ENCODE measurements around the gene BPTF. TPM values are rescaled to one million over a fixed set of nuclear protein-coding genes. Genes with fewer than 3 reads are reported as not detected.
"Not testable (repeated sequence)": the region's sequence is repeated elsewhere in the genome, so short reads cannot be mapped to it uniquely, and the experiment has no call there.

The BPTF gene
- polyA plus RNA-seq, 1 experiment, result 46.0 TPM

- ChIA-PET CTCF (interaction anchor here (1.2 kb wide), 1 partner anchor 31 kb away, joined by 3 read pairs; no protein-coding TSS in a partner anchor), POLR2A (interaction anchor here (0.5 to 1.2 kb wide), 3 partner anchors 13 to 42 kb away, joined by 3 to 12 read pairs (median 5); partner anchors contain the start of gene KPNA2)
- Histone ChIP-seq H3K27me3 (ENCODE audit: control insufficient read depth, insufficient read depth, low read length) (no peaks in the 10 kb centered on the region), H3K9me3 (ENCODE audit: control insufficient read depth, insufficient read depth, low read length) (no peaks in the 10 kb centered on the region), H3K27ac (ENCODE audit: low read depth, low read length) (peak overlapping the region; percentile 89), H3K4me3 (ENCODE audit: low read depth, low read length) (peak overlapping the region; percentile 82)
- DNase-seq (ENCODE audit: low read depth, low spot score), result no peak
- no peak for TF ChIP-seq CTCF (IDR thresholded peaks at IDR 0.05; ENCODE audit: low read depth, low read length)
Observed at GRCh38 chr17:67993998-67994361, 168.7 kb downstream of the BPTF start.

GRCh38 chr17:67994817-67995569 lies 169.7 kb downstream of the BPTF start:
- Histone ChIP-seq H3K9me3 (ENCODE audit: control insufficient read depth, insufficient read depth, low read length) (no peaks in the 10 kb centered on the region), H3K27ac (ENCODE audit: low read depth, low read length) (peak overlapping the region; percentile 40), H3K4me3 (ENCODE audit: low read depth, low read length) (peak overlapping the region; percentile 63), H3K27me3 (ENCODE audit: control insufficient read depth, insufficient read depth, low read length) (no peaks in the 10 kb centered on the region)
- no peak for TF ChIP-seq CTCF (IDR thresholded peaks at IDR 0.05; ENCODE audit: low read depth, low read length)
- DNase-seq (ENCODE audit: low read depth, low spot score), result no peak
- CTCF ChIA-PET, result interaction anchor here (1.2 kb wide), 1 partner anchor 32 kb away, joined by 3 read pairs; no protein-coding TSS in a partner anchor
- POLR2A ChIA-PET, result interaction anchor here (0.6 to 1.6 kb wide), 4 partner anchors 25 to 253 kb away, joined by 3 to 5 read pairs (median 3); partner anchors contain the start of gene AMZ2

- H3K9me3 ChIP-seq (ENCODE audit: control insufficient read depth, insufficient read depth, low read length), result no peaks in the 10 kb centered on the region
- ChIA-PET POLR2A (interaction anchor here (0.6 to 1.6 kb wide), 3 partner anchors 41 to 252 kb away, joined by 3 read pairs; partner anchors contain the start of gene AMZ2), CTCF (interaction anchor here (0.9 kb wide), 1 partner anchor 88 kb away, joined by 3 read pairs; no protein-coding TSS in a partner anchor)
- no peak for TF ChIP-seq CTCF (IDR thresholded peaks at IDR 0.05; ENCODE audit: low read depth, low read length)
- peak overlapping the region; percentile 63 for H3K4me3 ChIP-seq (ENCODE audit: low read depth, low read length)
- H3K27me3 ChIP-seq (ENCODE audit: control insufficient read depth, insufficient read depth, low read length), result no peaks in the 10 kb centered on the region
- DNase-seq (ENCODE audit: low read depth, low spot score), result no peak
- H3K27ac ChIP-seq (ENCODE audit: low read depth, low read length), result no peak overlapping the region
Observed at GRCh38 chr17:67995570-67996263, 170.4 kb downstream of the BPTF start.

- Histone ChIP-seq H3K4me3 (ENCODE audit: low read depth, low read length) (peak within 1 kb of the TSS; percentile 63), H3K27ac (ENCODE audit: low read depth, low read length) (peak within 1 kb of the TSS; percentile 21)
- CTCF ChIA-PET, result interaction anchor here (0.9 kb wide), 1 partner anchor 88 kb away, joined by 3 read pairs; no protein-coding TSS in a partner anchor
- H3K9me3 ChIP-seq (ENCODE audit: control insufficient read depth, insufficient read depth, low read length); POLR2A ChIA-PET; H3K27me3 ChIP-seq (ENCODE audit: control insufficient read depth, insufficient read depth, low read length); DNase-seq (ENCODE audit: low read depth, low spot score): not testable (repeated sequence)
Observed at GRCh38 chr17:67996301-67997171, 171.2 kb downstream of the BPTF start, which contains the start of gene C17orf58. C17orf58 (minus strand) TSS chr17:67996469; CDS start chr17:67996198, 271 bp downstream.

GRCh38 chr17:67998466-67998865 lies 173.2 kb downstream of the BPTF start:
- no peak overlapping the region for H3K27ac ChIP-seq (ENCODE audit: low read depth, low read length)
- no peak for TF ChIP-seq CTCF (IDR thresholded peaks at IDR 0.05; ENCODE audit: low read depth, low read length)
- no peak overlapping the region for H3K4me3 ChIP-seq (ENCODE audit: low read depth, low read length)
- H3K27me3 ChIP-seq (ENCODE audit: control insufficient read depth, insufficient read depth, low read length), result no peaks in the 10 kb centered on the region
- no peaks in the 10 kb centered on the region; the same call in 1 of the 2 replicates for H3K9me3 ChIP-seq (ENCODE audit: control insufficient read depth, insufficient read depth, low read length)
- CTCF ChIA-PET, result no interaction called here
- POLR2A ChIA-PET, result interaction anchor here (0.6 kb wide), 1 partner anchor 1328 kb away, joined by 3 read pairs; the partner anchor contains the start of gene ABCA5
- DNase-seq (ENCODE audit: low read depth, low spot score), result no peak

All from AG04450 (cell line).